ENCODE measurements around the gene DNM3. TPM values are rescaled to one million over a fixed set of nuclear protein-coding genes. Genes with fewer than 3 reads are reported as not detected.

DNM3 gene
- total RNA-seq, 4 donors from 2014 or later = 2.7 to 4.5 (median 4.0) TPM

- 0 to 5% methylated on average over 2 of the region's 2 CpGs for WGBS, 2 donors
- H3K4me3 ChIP-seq (ENCODE audit: low read depth, poor library complexity, severe bottlenecking) = no peak overlapping the region
- intact Hi-C loops (cut with DNase I; ENCODE audit: low total_unique reads) = loop anchor here (5.0 kb wide), 2 partner anchors 154 to 181 kb away; no protein-coding TSS in a partner anchor
- no peak for DNase-seq (ENCODE audit: low spot score in 2 of 2)
- TF ChIP-seq, protein P1, sequence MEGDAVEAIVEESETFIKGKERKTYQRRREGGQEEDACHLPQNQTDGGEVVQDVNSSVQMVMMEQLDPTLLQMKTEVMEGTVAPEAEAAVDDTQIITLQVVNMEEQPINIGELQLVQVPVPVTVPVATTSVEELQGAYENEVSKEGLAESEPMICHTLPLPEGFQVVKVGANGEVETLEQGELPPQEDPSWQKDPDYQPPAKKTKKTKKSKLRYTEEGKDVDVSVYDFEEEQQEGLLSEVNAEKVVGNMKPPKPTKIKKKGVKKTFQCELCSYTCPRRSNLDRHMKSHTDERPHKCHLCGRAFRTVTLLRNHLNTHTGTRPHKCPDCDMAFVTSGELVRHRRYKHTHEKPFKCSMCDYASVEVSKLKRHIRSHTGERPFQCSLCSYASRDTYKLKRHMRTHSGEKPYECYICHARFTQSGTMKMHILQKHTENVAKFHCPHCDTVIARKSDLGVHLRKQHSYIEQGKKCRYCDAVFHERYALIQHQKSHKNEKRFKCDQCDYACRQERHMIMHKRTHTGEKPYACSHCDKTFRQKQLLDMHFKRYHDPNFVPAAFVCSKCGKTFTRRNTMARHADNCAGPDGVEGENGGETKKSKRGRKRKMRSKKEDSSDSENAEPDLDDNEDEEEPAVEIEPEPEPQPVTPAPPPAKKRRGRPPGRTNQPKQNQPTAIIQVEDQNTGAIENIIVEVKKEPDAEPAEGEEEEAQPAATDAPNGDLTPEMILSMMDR (IDR thresholded peaks at IDR 0.05) = no peak
- no peak for TF ChIP-seq POLR2A (IDR thresholded peaks at IDR 0.05)
Observed at GRCh38 chr1:171801487-171801891, 39.8 kb upstream of the DNM3 start.

DNA sequence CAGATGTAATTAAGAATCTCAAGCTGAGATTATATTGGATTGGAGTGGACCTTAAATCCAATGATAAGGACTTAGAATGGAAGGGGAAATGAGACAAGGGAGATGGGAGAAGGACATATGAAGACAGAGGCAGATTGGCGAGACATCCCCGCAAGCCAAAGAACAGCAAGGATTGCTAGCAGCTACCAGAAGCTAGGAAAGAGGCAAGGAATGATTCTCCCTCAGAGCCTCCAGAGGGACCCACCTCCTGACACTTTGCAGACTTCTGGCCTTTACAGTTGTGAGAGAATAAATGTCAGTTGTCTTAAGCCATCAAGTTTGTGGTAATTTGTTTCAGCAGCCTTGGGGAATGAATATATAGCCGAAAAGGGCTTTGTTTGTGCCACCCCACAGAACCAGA is 39.1 kb upstream of the DNM3 start:
- no peak for DNase-seq (ENCODE audit: low spot score in 2 of 2)
- intact Hi-C loops (cut with DNase I; ENCODE audit: low total_unique reads) = loop anchor here (5.0 kb wide), 2 partner anchors 155 to 180 kb away; no protein-coding TSS in a partner anchor
- WGBS, 2 donors = 92% methylated on average over 3 of the region's 3 CpGs
- H3K4me3 ChIP-seq (ENCODE audit: low read depth, poor library complexity, severe bottlenecking) = no peak overlapping the region
- TF ChIP-seq, protein P1 (IDR thresholded peaks at IDR 0.05) = no peak
- no peak for TF ChIP-seq POLR2A (IDR thresholded peaks at IDR 0.05)

GRCh38 chr1:171803045-171803444 is 38.3 kb upstream of the DNM3 start:
- H3K4me3 ChIP-seq (ENCODE audit: low read depth, poor library complexity, severe bottlenecking) = no peak overlapping the region
- 56 to 68% methylated on average over 2 of the region's 2 CpGs for WGBS, 2 donors
- no peak for DNase-seq (ENCODE audit: low spot score in 2 of 2)
- intact Hi-C loops (cut with DNase I; ENCODE audit: low total_unique reads) = loop anchor here (5.0 kb wide), 2 partner anchors 156 to 179 kb away; no protein-coding TSS in a partner anchor
- no peak for TF ChIP-seq POLR2A (IDR thresholded peaks at IDR 0.05)
- TF ChIP-seq, protein P1 (IDR thresholded peaks at IDR 0.05) = no peak

DNA sequence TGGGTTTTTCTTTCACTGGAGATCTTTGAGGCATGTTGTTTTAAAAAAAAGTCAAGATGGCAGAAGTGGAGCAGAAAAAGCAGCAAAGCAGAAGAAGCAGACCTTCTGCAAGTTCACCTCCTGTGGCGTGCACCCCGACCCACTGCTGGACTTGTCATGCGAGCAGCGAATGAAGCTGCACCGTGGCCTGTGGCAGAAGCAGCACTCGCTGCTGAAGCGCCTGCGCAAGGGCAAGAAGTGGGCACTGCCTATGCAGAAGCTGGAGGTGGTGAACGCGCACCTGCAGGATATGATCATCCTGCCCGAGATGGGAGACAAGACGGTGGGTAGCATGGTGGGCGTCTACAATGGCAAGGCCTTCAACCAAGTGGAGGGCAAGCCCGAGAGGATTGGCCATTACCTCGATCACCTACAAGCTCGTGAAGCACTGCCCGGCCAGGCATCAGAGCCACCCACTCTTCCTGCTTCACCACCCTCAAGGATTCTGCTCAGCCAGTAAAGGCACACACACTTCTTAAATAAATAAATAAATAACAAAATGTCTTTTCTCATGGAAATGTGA is 37.8 kb upstream of the DNM3 start:
- 94 to 95% methylated on average over 17 of the region's 17 CpGs for WGBS, 2 donors
- intact Hi-C loops (cut with DNase I; ENCODE audit: low total_unique reads) = loop anchor here (5.0 kb wide), 2 partner anchors 156 to 179 kb away; no protein-coding TSS in a partner anchor
- DNase-seq (ENCODE audit: low spot score in 2 of 2) = no peak
- H3K4me3 ChIP-seq (ENCODE audit: low read depth, poor library complexity, severe bottlenecking) = no peak overlapping the region
- TF ChIP-seq POLR2A (IDR thresholded peaks at IDR 0.05) = no peak
- TF ChIP-seq, protein P1 (IDR thresholded peaks at IDR 0.05) = no peak

DNA sequence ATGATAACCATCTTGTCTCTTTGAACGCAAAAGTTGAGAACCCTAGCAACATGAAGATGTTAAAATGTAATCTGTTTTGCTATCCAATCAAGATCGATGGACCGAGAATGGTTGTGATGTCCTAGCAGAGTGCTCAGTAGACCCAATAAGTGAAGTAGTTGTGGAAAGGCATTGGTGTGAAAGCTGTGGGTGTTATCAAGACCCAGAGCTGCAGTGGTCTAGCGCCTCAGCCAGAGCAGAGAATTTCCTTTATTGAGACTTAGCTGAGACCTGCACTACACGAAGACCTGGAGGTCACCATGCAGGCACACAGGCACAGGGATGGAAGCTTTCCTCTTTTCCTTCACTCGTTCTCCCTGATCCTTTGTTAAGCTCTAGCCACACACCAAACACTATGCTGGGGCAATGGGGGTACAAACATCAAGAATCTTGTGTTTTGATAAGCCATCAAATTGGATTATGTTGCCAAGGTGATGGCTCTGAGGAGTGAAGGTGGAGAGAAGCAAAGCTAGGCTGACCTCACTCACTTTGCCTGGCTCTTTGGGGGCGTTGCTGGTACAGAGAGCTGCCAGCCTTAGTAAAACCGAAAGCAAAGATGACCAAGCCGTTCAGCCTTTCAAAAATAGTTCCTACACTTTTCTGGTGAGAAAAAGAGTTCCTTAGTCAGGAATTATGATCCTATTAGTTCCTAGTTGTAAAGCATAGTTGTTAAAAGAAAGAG is 35.7 kb upstream of the DNM3 start:
- WGBS, 2 donors = 73 to 85% methylated on average over 9 of the region's 9 CpGs
- intact Hi-C loops (cut with DNase I; ENCODE audit: low total_unique reads) = no loop called here
- TF ChIP-seq, protein P1 (IDR thresholded peaks at IDR 0.05) = no peak
- TF ChIP-seq POLR2A (IDR thresholded peaks at IDR 0.05) = no peak
- no peak overlapping the region for H3K4me3 ChIP-seq (ENCODE audit: low read depth, poor library complexity, severe bottlenecking)
- DNase-seq (ENCODE audit: low spot score in 2 of 2) = no peak

Measured in lower leg skin (tissue), 4 donors.